ENCODE data around the gene QRFPR. TPM values are rescaled to one million over a fixed set of nuclear protein-coding genes. Genes with fewer than 3 reads are reported as not detected.

QRFPR gene
- total and polyA plus RNA-seq, 3 experiments from 2014 or later: not detected

DNA sequence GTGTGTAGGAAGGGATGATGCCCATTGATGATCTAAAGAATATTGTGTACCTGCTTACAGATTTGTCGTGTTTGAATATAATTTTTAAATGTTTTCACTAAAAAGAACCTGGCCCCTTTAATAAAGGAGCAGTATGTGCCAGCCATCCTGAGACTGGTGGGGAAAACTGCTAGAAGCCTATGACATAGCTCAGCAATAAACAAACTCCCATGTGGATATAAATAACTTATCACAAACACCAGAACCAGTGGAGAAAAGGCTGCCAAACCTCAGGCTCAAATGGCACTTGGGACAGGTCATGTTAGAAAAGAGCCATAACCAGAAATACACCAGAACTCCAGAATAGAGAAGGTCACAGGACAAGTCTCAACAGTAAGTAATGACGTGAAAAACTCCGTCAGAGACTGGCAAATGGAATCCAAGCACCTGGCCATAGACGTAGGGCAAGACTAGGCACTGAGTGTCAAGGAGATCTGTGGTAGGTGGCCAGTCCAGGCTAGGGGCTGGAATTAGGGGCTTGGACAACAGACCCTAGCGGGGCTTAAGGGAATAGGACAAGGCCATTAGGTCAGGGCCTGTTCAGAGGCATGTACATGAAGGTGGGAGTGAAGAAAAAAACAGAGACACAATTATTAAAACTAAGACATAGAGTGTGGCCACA is 11.7 kb upstream of the QRFPR start:
- H3K4me1 Mint-ChIP-seq: no peaks in the 10 kb centered on the region
- peaks cover 1 to 18% of the 10 kb centered on the region in 2 donors for H3K27me3 Mint-ChIP-seq
- Histone ChIP-seq H3K36me3 (ENCODE audit: insufficient read depth, low read length) (no peaks in the 10 kb centered on the region), H3K4me1 (ENCODE audit: insufficient read depth, low read length) (no peaks in the 10 kb centered on the region), H3K9me3 (ENCODE audit: low read length) (no peaks in the 10 kb centered on the region), H3K27me3 (ENCODE audit: insufficient read depth, low read length, poor library complexity, severe bottlenecking) (no peaks in the 10 kb centered on the region), H3K4me3 (ENCODE audit: low read length) (no peak overlapping the region), H3K27ac (ENCODE audit: low read depth, low read length) (no peak overlapping the region)
- no peak overlapping the region for H3K4me3 Mint-ChIP-seq
- POLR2A ChIA-PET: no interaction called here
- peaks cover 0 to 2% (median 0%) of the 10 kb centered on the region in 5 donors for H3K9me3 Mint-ChIP-seq
- H3K36me3 Mint-ChIP-seq: no peaks in the 10 kb centered on the region
- CTCF ChIA-PET: no interaction called here
- H3K27ac Mint-ChIP-seq: no peak overlapping the region
- no peak for DNase-seq

DNA sequence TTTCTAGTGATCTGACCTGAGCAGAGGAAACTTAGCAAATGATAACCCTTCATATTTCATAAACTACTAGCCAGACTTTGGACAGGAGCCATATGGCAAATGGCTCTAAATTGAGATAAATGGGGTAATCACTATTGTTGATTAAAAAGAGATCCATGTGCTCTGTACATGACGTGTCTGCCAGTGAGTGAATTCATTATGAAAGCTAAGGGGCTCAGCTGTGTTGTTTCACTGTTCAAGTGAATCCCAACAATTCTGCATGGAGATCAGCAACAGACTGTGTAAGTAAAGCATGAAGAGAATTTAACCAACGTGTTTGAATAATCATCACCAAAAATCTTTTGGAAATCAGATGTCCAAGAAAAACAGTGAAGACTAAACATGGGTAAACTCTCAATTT is 9.5 kb upstream of the QRFPR start:
- POLR2A ChIA-PET: no interaction called here
- no peaks in the 10 kb centered on the region for H3K36me3 Mint-ChIP-seq
- no peaks in the 10 kb centered on the region for H3K4me1 Mint-ChIP-seq
- no peak overlapping the region for H3K27ac Mint-ChIP-seq
- Histone ChIP-seq H3K4me3 (ENCODE audit: low read length) (no peak overlapping the region), H3K27ac (ENCODE audit: low read depth, low read length) (no peak overlapping the region), H3K27me3 (ENCODE audit: insufficient read depth, low read length, poor library complexity, severe bottlenecking) (no peaks in the 10 kb centered on the region), H3K9me3 (ENCODE audit: low read length) (no peaks in the 10 kb centered on the region), H3K4me1 (ENCODE audit: insufficient read depth, low read length) (no peaks in the 10 kb centered on the region), H3K36me3 (ENCODE audit: insufficient read depth, low read length) (no peaks in the 10 kb centered on the region)
- H3K4me3 Mint-ChIP-seq: no peak overlapping the region
- peaks cover 3 to 39% of the 10 kb centered on the region in 2 donors for H3K27me3 Mint-ChIP-seq
- CTCF ChIA-PET: no interaction called here
- no peak for DNase-seq
- H3K9me3 Mint-ChIP-seq: peaks cover 0 to 2% (median 0%) of the 10 kb centered on the region in 5 donors

DNA sequence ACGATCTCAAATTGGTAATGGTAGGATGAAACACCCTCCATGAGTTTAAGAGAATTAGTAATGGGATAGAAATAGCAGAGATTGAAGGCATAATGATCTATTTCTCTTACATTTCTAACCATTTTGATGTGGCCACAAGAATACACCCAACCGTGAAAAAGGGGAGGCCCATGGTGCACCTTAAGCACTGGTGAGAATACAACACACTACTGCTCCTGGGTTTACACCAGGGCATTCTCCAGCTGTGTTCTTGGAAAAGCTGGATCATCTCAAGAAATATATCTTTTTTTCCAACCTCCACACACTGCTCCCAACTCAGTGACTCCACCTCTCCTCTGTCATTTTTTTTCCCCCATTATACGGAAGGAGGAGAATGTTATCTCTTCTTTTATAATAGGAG is 1.5 kb downstream of the QRFPR start:
- peaks cover 9 to 15% (median 11%) of the 10 kb centered on the region in 3 donors for H3K4me1 Mint-ChIP-seq
- Histone ChIP-seq H3K27me3 (ENCODE audit: insufficient read depth, low read length, poor library complexity, severe bottlenecking) (peaks cover 6% of the 10 kb centered on the region), H3K9me3 (ENCODE audit: low read length) (no peaks in the 10 kb centered on the region), H3K36me3 (ENCODE audit: insufficient read depth, low read length) (no peaks in the 10 kb centered on the region), H3K27ac (ENCODE audit: low read depth, low read length) (no peak overlapping the region), H3K4me3 (ENCODE audit: low read length) (no peak overlapping the region), H3K4me1 (ENCODE audit: insufficient read depth, low read length) (no peaks in the 10 kb centered on the region)
- peaks cover 25 to 84% of the 10 kb centered on the region in 2 donors for H3K27me3 Mint-ChIP-seq
- no peak for DNase-seq
- CTCF ChIA-PET: interaction anchor here (1.1 kb wide), 1 partner anchor 9 kb away, joined by 3 read pairs; no protein-coding TSS in a partner anchor
- H3K27ac Mint-ChIP-seq: no peak overlapping the region
- peak overlapping the region in 2 of 7 donors; percentile 16 to 39 for H3K4me3 Mint-ChIP-seq
- H3K36me3 Mint-ChIP-seq: no peaks in the 10 kb centered on the region
- POLR2A ChIA-PET: no interaction called here
- H3K9me3 Mint-ChIP-seq: peaks cover 0 to 2% (median 0%) of the 10 kb centered on the region in 5 donors

DNA sequence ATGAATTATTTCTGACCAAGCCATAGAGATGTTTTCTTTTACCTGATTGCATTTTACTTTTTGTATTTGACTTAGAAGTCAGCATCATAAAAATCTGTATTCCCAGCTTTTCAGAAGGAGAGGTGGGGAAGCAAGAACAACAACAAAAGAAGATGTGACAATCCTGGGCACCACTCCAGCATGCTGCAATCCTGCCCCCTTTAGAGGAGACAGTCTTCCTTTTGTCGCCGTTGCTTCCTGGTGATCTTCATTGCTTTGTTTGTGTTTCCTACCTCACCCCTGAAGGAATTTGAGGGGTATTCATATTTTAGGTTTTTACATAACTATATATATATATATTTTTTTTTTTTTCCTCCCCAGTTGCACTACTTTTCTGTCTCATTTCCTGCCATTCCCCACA is 3.7 kb downstream of the QRFPR start:
- peaks cover 6% of the 10 kb centered on the region for H3K27me3 ChIP-seq (ENCODE audit: insufficient read depth, low read length, poor library complexity, severe bottlenecking)
- no peak overlapping the region for H3K27ac ChIP-seq (ENCODE audit: low read depth, low read length)
- Mint-ChIP-seq H3K4me1 (peaks cover 9 to 15% (median 11%) of the 10 kb centered on the region in 3 donors), H3K9me3 (peaks cover 0 to 2% (median 0%) of the 10 kb centered on the region in 5 donors), H3K27ac (no peak overlapping the region), H3K4me3 (no peak overlapping the region), H3K27me3 (peaks cover 20 to 68% of the 10 kb centered on the region in 2 donors), H3K36me3 (no peaks in the 10 kb centered on the region)
- no peak overlapping the region for H3K4me3 ChIP-seq (ENCODE audit: low read length)
- no peak for DNase-seq
- POLR2A ChIA-PET: no interaction called here
- no peaks in the 10 kb centered on the region for H3K36me3 ChIP-seq (ENCODE audit: insufficient read depth, low read length)
- CTCF ChIA-PET: no interaction called here
- no peaks in the 10 kb centered on the region for H3K9me3 ChIP-seq (ENCODE audit: low read length)
- no peaks in the 10 kb centered on the region for H3K4me1 ChIP-seq (ENCODE audit: insufficient read depth, low read length)

DNA sequence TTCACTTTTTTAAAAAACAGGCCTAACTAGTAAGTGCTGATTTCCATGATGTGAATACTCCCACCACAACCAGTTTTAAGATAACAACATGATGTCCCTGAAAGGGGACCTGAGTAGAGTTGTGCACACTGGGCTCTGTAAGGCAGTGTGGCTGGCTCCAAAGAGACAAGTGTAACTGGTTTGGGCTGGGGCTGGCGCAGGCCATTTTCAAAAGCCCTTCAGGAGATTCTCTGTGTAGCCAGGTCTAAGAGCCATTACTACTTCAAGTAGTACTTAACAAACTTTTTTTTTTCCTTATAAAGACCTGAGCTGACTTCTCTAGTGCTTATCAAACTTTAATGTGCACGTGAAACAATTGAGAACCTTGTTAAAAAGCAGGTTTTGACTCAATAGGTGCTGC is 4.3 kb downstream of the QRFPR start:
- DNase-seq: no peak
- CTCF ChIA-PET: no interaction called here
- Histone ChIP-seq H3K4me1 (ENCODE audit: insufficient read depth, low read length) (no peaks in the 10 kb centered on the region), H3K4me3 (ENCODE audit: low read length) (no peak overlapping the region), H3K36me3 (ENCODE audit: insufficient read depth, low read length) (no peaks in the 10 kb centered on the region), H3K9me3 (ENCODE audit: low read length) (no peaks in the 10 kb centered on the region), H3K27me3 (ENCODE audit: insufficient read depth, low read length, poor library complexity, severe bottlenecking) (peaks cover 6% of the 10 kb centered on the region), H3K27ac (ENCODE audit: low read depth, low read length) (no peak overlapping the region)
- Mint-ChIP-seq H3K9me3 (peaks cover 0 to 2% (median 0%) of the 10 kb centered on the region in 5 donors), H3K27ac (no peak overlapping the region), H3K4me1 (peaks cover 9 to 14% (median 11%) of the 10 kb centered on the region in 3 donors), H3K4me3 (no peak overlapping the region), H3K27me3 (peaks cover 19 to 62% of the 10 kb centered on the region in 2 donors), H3K36me3 (no peaks in the 10 kb centered on the region)
- POLR2A ChIA-PET: no interaction called here

DNA sequence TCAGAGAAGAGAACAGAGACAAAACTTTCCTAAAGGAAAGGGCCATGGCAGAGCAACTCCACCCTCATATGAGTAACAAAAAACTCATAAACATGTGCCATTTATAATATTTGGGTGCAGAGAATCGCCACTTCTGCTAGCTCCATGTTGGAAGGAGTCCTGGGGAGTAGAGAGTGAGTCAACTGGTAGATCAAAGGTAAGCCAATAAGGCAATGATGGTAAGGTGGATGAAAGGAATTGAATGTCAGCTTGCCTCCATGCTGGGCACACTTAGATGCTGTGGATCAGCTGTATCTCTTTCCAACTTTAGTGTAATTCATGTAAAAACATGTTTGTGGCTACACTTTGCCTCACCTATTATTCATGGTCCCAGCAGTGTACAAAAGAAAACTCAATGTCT is 4.7 kb downstream of the QRFPR start:
- CTCF ChIA-PET: no interaction called here
- Histone ChIP-seq H3K36me3 (ENCODE audit: insufficient read depth, low read length) (no peaks in the 10 kb centered on the region), H3K9me3 (ENCODE audit: low read length) (no peaks in the 10 kb centered on the region), H3K4me1 (ENCODE audit: insufficient read depth, low read length) (no peaks in the 10 kb centered on the region), H3K27me3 (ENCODE audit: insufficient read depth, low read length, poor library complexity, severe bottlenecking) (peaks cover 6% of the 10 kb centered on the region), H3K4me3 (ENCODE audit: low read length) (no peak overlapping the region), H3K27ac (ENCODE audit: low read depth, low read length) (no peak overlapping the region)
- Mint-ChIP-seq H3K27me3 (peaks cover 15 to 58% of the 10 kb centered on the region in 2 donors), H3K4me3 (no peak overlapping the region), H3K4me1 (peaks cover 9 to 11% (median 10%) of the 10 kb centered on the region in 3 donors), H3K36me3 (no peaks in the 10 kb centered on the region), H3K9me3 (peaks cover 0 to 2% (median 0%) of the 10 kb centered on the region in 5 donors), H3K27ac (no peak overlapping the region)
- POLR2A ChIA-PET: no interaction called here
- DNase-seq: no peak

DNA sequence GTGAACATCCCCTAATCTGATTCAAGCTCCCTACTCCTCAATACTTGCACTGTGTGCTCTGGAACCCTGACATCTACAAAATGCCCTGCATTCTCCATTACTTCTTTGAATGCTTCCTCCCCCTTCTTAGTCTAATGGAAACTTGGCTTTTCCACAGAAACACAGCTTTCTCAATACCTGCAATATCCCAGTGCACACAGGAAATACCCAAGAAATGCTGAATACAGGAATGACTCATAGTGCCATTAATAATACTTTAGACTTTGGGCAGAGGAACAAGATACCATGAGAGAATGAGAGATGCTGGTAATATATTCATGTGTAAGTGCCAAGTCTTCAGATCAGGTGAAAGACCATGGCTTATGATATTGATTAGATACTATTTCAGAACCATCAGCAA is 5.6 kb downstream of the QRFPR start:
- H3K27me3 Mint-ChIP-seq: peaks cover 14 to 53% of the 10 kb centered on the region in 2 donors
- POLR2A ChIA-PET: no interaction called here
- H3K4me3 ChIP-seq (ENCODE audit: low read length): no peak overlapping the region
- peaks cover 6% of the 10 kb centered on the region for H3K27me3 ChIP-seq (ENCODE audit: insufficient read depth, low read length, poor library complexity, severe bottlenecking)
- H3K27ac Mint-ChIP-seq: no peak overlapping the region
- peaks cover 8 to 9% (median 9%) of the 10 kb centered on the region in 3 donors for H3K4me1 Mint-ChIP-seq
- no peaks in the 10 kb centered on the region for H3K36me3 ChIP-seq (ENCODE audit: insufficient read depth, low read length)
- DNase-seq: no peak
- peak overlapping the region in 1 of 7 donors; percentile 1 for H3K4me3 Mint-ChIP-seq
- H3K27ac ChIP-seq (ENCODE audit: low read depth, low read length): no peak overlapping the region
- peaks cover 0 to 2% (median 0%) of the 10 kb centered on the region in 5 donors for H3K9me3 Mint-ChIP-seq
- H3K4me1 ChIP-seq (ENCODE audit: insufficient read depth, low read length): no peaks in the 10 kb centered on the region
- CTCF ChIA-PET: no interaction called here
- no peaks in the 10 kb centered on the region for H3K9me3 ChIP-seq (ENCODE audit: low read length)
- no peaks in the 10 kb centered on the region for H3K36me3 Mint-ChIP-seq

DNA sequence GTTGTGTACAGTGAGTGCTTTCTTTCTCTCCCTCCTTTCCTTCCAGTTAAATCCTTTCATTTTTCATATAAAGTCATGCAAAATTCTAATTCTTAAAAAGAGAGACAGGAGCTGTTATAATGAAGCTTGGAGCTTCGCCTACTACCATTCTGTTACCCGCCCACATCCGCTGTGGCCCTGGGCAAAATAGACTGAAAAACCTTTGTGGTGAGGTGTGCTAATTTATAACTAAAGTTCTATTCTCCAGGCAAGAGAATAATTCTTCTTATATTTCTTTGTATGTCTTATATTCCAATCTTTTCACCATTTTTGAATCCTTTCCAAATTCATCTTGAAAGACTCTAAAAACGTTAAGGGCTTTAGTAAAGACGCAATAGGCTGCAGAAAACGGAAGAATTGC is 7.0 kb downstream of the QRFPR start:
- no peak overlapping the region for H3K27ac Mint-ChIP-seq
- no peak for DNase-seq
- ChIA-PET CTCF (no interaction called here), POLR2A (no interaction called here)
- H3K27me3 Mint-ChIP-seq: peaks cover 6 to 39% of the 10 kb centered on the region in 2 donors
- no peak overlapping the region for H3K4me3 Mint-ChIP-seq
- no peak overlapping the region for H3K4me3 ChIP-seq (ENCODE audit: low read length)
- no peaks in the 10 kb centered on the region for H3K4me1 Mint-ChIP-seq
- no peaks in the 10 kb centered on the region for H3K36me3 ChIP-seq (ENCODE audit: insufficient read depth, low read length)
- H3K9me3 Mint-ChIP-seq: no peaks in the 10 kb centered on the region
- no peaks in the 10 kb centered on the region for H3K9me3 ChIP-seq (ENCODE audit: low read length)
- H3K36me3 Mint-ChIP-seq: no peaks in the 10 kb centered on the region
- H3K27me3 ChIP-seq (ENCODE audit: insufficient read depth, low read length, poor library complexity, severe bottlenecking): no peaks in the 10 kb centered on the region
- no peak overlapping the region for H3K27ac ChIP-seq (ENCODE audit: low read depth, low read length)
- no peaks in the 10 kb centered on the region for H3K4me1 ChIP-seq (ENCODE audit: insufficient read depth, low read length)
